GOT3 (cell line): ENCODE results near the gene DUSP3.
A peak's percentile ranks its signal among the peaks of the same experiment; 100 is the strongest.

Source experiments
- DNase-seq: peaks from one replicate; lab custom pipeline; 2025; ENCODE audit warnings: mixed read lengths; lab: John Stamatoyannopoulos, UW

DUSP3 gene

GRCh38 chr17:43778337-43779144 is at the start of gene DUSP3:
TSS of gene DUSP3 (minus strand) at chr17:43778977. CDS start at chr17:43778924, 53 bp downstream.
- DNase-seq: peak; percentile 65

- no peak for DNase-seq
Measured at GRCh38 chr17:43827596-43827995, 48.8 kb upstream of the DUSP3 start.

DNA sequence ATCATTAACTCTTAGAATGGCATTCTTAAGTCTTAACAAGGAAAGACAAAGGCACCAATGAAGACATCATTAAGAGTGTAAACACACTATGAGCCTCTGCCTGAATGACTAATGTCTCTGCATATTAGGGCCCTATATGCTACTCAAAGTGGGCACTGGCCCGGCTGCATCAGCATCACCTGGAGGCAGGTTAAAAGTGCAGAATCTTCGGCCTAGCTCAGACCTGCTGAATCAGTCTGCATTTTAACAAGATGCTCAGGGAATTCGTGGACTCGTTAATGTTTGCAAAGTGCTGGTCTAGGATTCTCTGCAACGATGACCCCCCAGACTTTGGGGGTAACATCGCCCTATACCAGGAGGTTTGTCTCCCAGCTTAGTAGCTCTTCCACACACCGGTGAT is 47.4 kb upstream of the DUSP3 start:
- no peak for DNase-seq

DNA sequence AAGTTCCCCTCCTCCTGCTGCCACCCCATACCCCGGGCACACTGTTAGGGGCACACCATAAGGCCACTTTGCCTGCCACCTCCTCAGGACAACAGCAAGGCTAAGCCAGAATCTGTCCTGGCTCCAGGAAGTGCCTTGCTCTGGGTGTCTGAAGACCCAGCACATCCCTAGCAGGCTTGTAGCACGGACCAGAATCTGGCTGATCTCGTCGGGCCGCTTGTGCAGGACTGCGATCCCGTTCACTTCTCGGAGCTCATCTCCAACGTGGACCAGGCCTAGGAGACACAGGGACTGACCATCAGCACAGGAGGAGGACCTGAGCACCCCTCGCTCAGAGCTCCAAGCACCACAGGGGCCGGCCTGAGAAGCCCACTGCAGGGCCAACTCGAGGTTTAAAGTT is 46.8 kb upstream of the DUSP3 start:
- no peak for DNase-seq

DNA sequence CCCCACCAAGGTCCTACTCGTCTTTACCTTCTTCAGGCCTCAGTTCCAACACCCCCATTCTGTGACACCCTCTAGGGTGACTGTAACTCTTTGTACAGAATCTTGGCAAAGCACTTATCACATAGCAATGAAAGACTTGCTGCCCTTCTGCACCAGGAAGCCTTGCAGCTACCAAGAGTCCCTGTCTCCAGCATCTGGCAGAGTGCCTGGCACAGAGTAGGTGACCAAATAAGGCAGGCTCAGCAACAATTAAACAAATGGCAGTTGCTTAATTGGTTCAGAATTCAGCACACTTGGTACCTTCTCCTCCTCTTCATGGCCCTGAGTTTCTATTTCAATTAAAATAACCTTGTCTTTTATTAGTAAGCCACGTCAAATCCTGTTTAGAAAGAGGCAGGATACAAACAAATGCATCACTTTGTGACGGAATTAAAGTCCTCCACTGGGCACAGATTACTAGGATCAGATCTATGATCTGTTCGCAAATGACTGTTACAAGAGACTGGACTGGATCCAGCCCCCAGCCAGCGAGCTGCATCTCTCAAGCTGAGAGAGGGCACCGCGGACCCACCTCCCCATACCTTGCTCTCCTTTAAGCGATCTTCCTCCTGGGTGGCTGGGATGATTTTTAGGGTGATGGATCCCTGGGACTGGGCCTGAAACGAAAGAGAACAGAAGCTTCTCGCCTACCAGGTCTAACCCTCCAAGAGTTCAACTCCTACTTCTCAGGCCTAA is 44.7 kb upstream of the DUSP3 start:
- no peak for DNase-seq

- DNase-seq: no peak
Measured at GRCh38 chr17:43822570-43823190, 43.9 kb upstream of the DUSP3 start.

DNA sequence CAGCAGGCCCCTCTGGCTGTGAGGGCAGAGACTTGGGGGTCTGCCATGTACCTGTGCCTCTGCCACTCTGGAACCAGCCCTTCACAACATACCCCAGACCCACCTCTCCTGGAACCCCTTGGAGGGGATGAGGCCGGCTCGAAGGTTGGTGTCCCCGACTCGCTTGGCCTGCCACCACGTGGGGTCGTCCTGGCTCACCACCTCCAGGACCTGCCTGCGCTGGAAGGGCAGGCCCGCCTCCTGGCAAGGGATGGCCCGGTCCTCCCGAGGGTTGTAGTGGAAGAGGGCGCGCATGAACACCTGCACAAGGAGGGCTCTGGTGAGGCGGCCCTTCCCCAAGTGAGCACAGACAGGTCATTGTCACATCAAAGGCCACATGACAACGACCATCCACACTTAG is 42.0 kb upstream of the DUSP3 start:
- no peak for DNase-seq

- DNase-seq: no peak
Measured at GRCh38 chr17:43818966-43819365, 40.2 kb upstream of the DUSP3 start.

DNA sequence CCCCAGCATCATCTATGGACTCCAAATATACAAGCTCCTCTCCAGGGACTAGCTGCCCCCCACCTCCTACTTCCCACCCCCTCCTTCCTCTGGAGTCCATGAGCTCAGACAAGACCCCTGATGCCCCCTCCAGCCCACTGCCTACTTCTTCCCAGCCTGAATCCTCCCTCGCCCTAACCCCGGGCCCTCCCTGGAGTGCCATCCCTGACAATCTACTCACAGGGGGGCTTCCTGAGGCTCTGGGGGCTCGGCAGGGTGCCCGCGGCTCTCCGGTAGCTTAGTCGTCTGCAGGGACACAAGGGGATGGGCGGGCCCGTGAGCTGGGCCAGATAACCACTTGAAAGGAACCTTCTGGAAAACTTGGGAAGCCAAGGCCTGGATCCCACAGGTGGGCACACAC is 39.0 kb upstream of the DUSP3 start:
- no peak for DNase-seq

- no peak for DNase-seq
Measured at GRCh38 chr17:43816336-43817320, 37.9 kb upstream of the DUSP3 start.

DNA sequence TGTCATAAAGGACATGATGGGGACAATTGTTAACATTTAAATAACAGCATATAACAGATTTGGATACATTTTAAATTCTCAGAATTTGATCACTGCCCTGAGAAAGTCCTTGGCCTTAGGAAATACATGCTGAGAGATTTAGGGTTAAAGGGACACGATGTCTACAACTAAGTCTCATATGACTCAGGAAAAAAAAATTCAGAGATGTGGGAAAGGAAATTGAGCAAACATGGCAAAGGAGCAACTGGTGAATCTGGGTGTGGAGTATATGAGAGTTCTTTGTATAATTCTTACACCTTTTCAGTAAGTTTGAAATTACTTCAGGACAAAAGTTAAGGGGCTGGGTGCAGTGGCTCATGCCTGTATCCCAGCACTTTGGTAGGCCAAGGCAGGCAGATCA is 35.9 kb upstream of the DUSP3 start:
- DNase-seq: no peak

GRCh38 chr17:43814026-43814425 is 35.2 kb upstream of the DUSP3 start:
- no peak for DNase-seq

DNA sequence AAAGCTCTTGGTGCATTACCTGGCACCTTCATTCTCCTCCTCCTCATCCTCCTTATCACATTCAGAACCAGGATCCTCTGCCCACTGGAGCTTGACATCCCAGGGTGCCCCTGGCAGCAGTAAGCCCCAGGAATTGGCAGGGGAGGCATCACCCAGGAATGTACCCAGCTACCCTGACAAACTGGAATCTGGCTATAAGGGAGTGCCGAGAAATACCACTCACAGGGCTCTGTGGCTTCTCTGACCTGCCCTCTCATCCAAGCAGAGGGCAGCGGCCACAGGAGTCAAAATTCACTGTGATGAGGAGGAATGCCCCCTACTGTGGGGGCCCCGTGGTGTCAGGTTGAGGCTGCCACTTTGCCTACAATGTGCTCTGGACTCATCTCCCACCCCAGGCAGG is 34.6 kb upstream of the DUSP3 start:
- DNase-seq: no peak

GRCh38 chr17:43812396-43813265 is 33.9 kb upstream of the DUSP3 start:
- DNase-seq: no peak

DNA sequence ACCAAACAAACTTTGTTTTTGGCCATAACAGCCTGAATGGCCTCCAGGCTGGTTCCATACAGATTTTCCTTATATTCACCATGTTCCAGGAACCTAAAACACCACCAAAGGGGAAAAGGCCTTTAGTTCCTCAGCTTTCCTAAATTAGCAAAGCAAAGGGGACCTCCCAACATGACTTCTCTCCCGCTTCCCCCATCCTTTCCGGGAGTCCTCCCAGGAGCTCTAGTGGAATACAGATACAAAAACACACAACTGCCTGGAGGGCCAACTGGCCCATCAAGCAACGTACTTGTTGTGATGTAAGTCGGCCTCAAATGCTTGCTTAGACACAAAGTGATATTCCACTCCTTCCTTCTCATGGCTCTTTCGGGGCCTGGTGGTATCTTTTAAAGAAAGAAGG is 32.0 kb upstream of the DUSP3 start:
- DNase-seq: no peak

GRCh38 chr17:43810226-43810715 is 31.5 kb upstream of the DUSP3 start:
- no peak for DNase-seq

DNA sequence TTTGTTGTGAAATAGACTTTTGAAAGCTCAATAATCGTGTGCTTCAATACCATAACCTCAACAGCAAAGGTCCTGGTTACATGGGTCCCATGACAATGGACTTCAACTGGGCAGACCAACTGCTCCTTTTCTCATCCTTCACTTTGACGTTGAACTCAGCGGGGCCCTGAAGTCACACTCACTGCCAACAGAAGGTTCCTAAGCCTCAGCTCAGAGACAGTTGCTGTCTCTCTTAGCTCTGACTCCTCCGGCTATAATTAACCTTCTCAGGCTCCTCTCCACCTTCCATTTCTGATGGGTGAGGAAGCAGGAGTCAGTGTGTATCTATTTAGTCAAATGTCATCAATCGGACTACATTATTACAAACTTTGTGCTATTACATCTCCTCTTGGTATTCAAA is 30.3 kb upstream of the DUSP3 start:
- no peak for DNase-seq

- no peak for DNase-seq
Measured at GRCh38 chr17:43808076-43808475, 29.3 kb upstream of the DUSP3 start.

DNA sequence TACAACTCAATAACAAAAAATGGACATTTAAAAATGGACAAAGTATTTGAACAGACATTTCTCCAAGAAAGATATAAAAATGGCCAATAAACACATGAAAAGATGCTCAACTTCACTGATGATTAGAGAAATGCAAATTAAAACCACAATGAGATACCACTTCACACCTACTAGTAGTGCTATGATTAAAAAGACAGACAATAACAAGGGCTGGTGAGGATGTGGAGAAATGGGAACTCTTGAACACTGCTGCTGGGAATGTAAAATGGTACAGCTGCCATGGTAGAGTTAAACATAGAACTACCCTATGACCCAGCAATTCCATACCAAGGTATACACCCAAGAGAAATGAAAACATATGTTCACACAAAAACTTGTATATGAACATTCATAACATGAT is 26.3 kb upstream of the DUSP3 start:
- DNase-seq: no peak

GRCh38 chr17:43803758-43804157 is 25.0 kb upstream of the DUSP3 start:
- no peak for DNase-seq

- no peak for DNase-seq
Measured at GRCh38 chr17:43801844-43802243, 23.1 kb upstream of the DUSP3 start.
